Measurements from ENCODE around the gene C17orf67. TPM values are rescaled to one million over a fixed set of nuclear protein-coding genes. Genes with fewer than 3 reads are reported as not detected.

Gene C17orf67
- total and polyA plus RNA-seq, 2 of the 8 experiments (the other 6 are each of a cell fraction or from before 2014, with no cell fraction given): 0.67 to 2.2 TPM

DNA sequence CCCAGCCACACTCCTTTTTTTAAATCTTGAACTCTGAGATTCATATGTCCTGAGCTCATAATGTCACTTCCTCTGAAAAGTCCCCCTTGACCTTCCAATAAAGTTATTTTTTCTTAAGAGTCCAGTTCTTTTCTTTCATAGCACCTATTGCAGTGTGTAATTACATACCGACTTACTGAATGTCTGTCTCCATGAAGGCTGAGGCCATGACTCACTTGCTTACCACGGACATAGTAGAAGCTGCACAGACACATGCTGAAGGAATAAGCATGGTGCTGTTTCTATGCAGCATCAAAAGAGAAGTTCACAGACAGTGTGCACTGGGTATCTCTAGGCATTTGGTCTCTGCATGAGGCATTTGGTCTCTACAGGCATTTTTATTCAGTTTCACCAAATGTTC is 77.2 kb downstream of the C17orf67 start:
- no peak overlapping the region for H3K9ac ChIP-seq (replicated peaks in 1 of 4; ENCODE audit: extremely low read depth in 1 of 4, low read depth in 3 of 4, low read length in 3 of 4)
- no peak overlapping the region for H3K4me2 ChIP-seq (ENCODE audit: insufficient read depth in 1 of 2, low read depth in 2 of 2, low read length in 2 of 2)
- FAIRE-seq: no peak
- H3K9me3 ChIP-seq (ENCODE audit: insufficient read depth in 2 of 2, low read depth in 1 of 2, low read length in 1 of 2): no peaks in the 10 kb centered on the region
- 79% methylated on average over 2 of the region's 2 CpGs; no CpG with 5 or more reads in 1 of the 2 experiments for WGBS, 2 experiments (ENCODE audit: extremely low coverage in 1 of 2, insufficient coverage in 1 of 2, insufficient read length in 1 of 2, insufficient replicate concordance in 2 of 2, low coverage in 1 of 2, low lambda C conversion rate in 2 of 2, missing lambda C conversion rate in 1 of 2)
- no peak overlapping the region for H3K14ac ChIP-seq (ENCODE audit: insufficient read length)
- no peak overlapping the region for H2BK120ac ChIP-seq (replicated peaks; ENCODE audit: low read depth, low read length)
- no peak overlapping the region for H4K91ac ChIP-seq (replicated peaks; ENCODE audit: insufficient read length, low read length)
- H2AFZ ChIP-seq (ENCODE audit: low read length): no peak overlapping the region
- H2BK12ac ChIP-seq (ENCODE audit: low read depth, low read length): no peak overlapping the region
- no peak overlapping the region for H3K56ac ChIP-seq (replicated peaks; ENCODE audit: insufficient read length, low read depth, low read length)
- H4K5ac ChIP-seq (ENCODE audit: insufficient read length, low read depth, low read length): no peak overlapping the region
- no peaks in the 10 kb centered on the region for H4K20me1 ChIP-seq (replicated peaks in 1 of 2; ENCODE audit: control insufficient read depth in 1 of 2, insufficient read depth in 2 of 2, low read length in 2 of 2)
- H3K4ac ChIP-seq (replicated peaks; ENCODE audit: insufficient read length, low read depth, low read length): no peak overlapping the region
- H3K4me3 ChIP-seq (ENCODE audit: extremely low read depth in 1 of 4, insufficient read depth in 2 of 4, low read depth in 3 of 4, low read length in 4 of 4): no peak overlapping the region
- no peaks in the 10 kb centered on the region for H3K36me3 ChIP-seq (ENCODE audit: control insufficient read depth in 2 of 4, insufficient read depth in 4 of 4, low read length in 3 of 4)
- no peaks in the 10 kb centered on the region; a peak in 1 of 7 replicates for H3K4me1 ChIP-seq (replicated peaks in 1 of 4; ENCODE audit: control insufficient read depth in 3 of 4, insufficient read depth in 4 of 4, low read length in 3 of 4)
- H2BK15ac ChIP-seq (ENCODE audit: low read length): no peak overlapping the region
- H3K27me3 ChIP-seq (replicated peaks in 1 of 4; ENCODE audit: control insufficient read depth in 3 of 4, extremely low read depth in 1 of 4, insufficient read depth in 3 of 4, low read length in 3 of 4): no peaks in the 10 kb centered on the region
- H3K79me2 ChIP-seq (ENCODE audit: control insufficient read depth in 1 of 2, insufficient read depth in 2 of 2, low read length in 2 of 2): no peaks in the 10 kb centered on the region
- no peak overlapping the region for H4K8ac ChIP-seq (ENCODE audit: extremely low read depth, insufficient read depth, low read length)
- H2BK20ac ChIP-seq (ENCODE audit: low read length): no peak overlapping the region
- TF ChIP-seq SP4 (IDR thresholded peaks at IDR 0.05; ENCODE audit: low read length): no peak
- no peak for TF ChIP-seq KDM1A (IDR thresholded peaks at IDR 0.05; ENCODE audit: borderline replicate concordance, low read length)
- H2AK5ac ChIP-seq (ENCODE audit: low read depth, low read length): no peak overlapping the region
- CTCF ChIA-PET (ENCODE audit: partially characterized antibody): no interaction called here
- DNase-seq (ENCODE audit: low read depth in 1 of 2, low spot score in 2 of 2): no peak
- no peak overlapping the region for H2BK5ac ChIP-seq (ENCODE audit: low read depth, low read length)
- H3K23me2 ChIP-seq (ENCODE audit: low read depth, low read length): no peaks in the 10 kb centered on the region; the same call in 1 of the 2 replicates
- H3K27ac ChIP-seq (ENCODE audit: low read depth, low read length): no peak overlapping the region
- no peak overlapping the region for H3K23ac ChIP-seq (ENCODE audit: insufficient read length)
- POLR2A ChIA-PET (ENCODE audit: partially characterized antibody): no interaction called here
- H3K79me1 ChIP-seq (ENCODE audit: low read depth, low read length): no peaks in the 10 kb centered on the region
- no peak overlapping the region for H3K18ac ChIP-seq (ENCODE audit: extremely low read depth, low read length)

Data from H1 (cell line).